B cell (primary cell): ENCODE results near the gene TMUB2.

Experiments used
- EZH2 ChIP-seq: IDR thresholded peaks from 2 replicates; pipeline ENCODE4 v1.6.1; 2012; ENCODE audit warnings: borderline replicate concordance, low read depth, mild to moderate bottlenecking, moderate library complexity, low read length; ENCODE audit not compliant: insufficient read depth, poor library complexity, severe bottlenecking
- TF ChIP-seq, protein P1 (sequence below): fragments of 200-600 bp; IDR thresholded peaks from one replicate; pipeline ENCODE4 v1.8.0; 2022; ENCODE audit warnings: antibody characterized with exemption, mild to moderate bottlenecking

DNA sequence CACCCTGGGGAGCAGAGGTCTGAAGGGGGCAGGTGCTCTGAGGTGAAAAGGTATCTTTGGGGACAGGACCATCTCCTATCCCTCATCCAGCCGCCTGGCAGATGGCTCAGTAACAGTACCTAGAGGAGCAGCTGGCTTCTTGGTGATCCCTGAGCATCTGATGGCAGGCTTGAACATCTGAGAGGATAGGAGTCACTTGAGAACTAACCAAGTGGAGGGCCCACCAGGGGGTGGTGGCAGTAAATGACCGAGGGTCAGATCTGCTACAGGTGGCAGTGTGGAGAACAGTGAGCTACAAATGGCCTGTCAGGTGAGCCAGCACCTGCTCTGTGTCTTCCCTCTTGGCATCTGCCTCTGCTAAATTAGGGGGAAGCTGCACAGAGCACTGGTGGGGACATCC lies 31.3 kb upstream of the TMUB2 start:
- TF ChIP-seq, protein P1, sequence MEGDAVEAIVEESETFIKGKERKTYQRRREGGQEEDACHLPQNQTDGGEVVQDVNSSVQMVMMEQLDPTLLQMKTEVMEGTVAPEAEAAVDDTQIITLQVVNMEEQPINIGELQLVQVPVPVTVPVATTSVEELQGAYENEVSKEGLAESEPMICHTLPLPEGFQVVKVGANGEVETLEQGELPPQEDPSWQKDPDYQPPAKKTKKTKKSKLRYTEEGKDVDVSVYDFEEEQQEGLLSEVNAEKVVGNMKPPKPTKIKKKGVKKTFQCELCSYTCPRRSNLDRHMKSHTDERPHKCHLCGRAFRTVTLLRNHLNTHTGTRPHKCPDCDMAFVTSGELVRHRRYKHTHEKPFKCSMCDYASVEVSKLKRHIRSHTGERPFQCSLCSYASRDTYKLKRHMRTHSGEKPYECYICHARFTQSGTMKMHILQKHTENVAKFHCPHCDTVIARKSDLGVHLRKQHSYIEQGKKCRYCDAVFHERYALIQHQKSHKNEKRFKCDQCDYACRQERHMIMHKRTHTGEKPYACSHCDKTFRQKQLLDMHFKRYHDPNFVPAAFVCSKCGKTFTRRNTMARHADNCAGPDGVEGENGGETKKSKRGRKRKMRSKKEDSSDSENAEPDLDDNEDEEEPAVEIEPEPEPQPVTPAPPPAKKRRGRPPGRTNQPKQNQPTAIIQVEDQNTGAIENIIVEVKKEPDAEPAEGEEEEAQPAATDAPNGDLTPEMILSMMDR, result no peak
- TF ChIP-seq EZH2, result no peak
